Activated CD8-positive, alpha-beta T cell treated with anti-CD3 and anti-CD28 coated beads for 36 hours (primary cell): ENCODE results near the gene BIRC2. TPM values are rescaled to one million over a fixed set of nuclear protein-coding genes. Genes with fewer than 3 reads are reported as not detected.

Experiments
- ATAC-seq: fragments of 200-7000 bp; cut with Tn5 transposase; one replicate; pipeline ENCODE4 v1.10.0; 2021; ENCODE audit warnings: mild to moderate bottlenecking, moderate library complexity
- CTCF ChIA-PET: fragments of 350-600 bp; sonication (Branson Sonifier 250); formaldehyde crosslinking; loops from one replicate; lab custom pipeline; 2021; ENCODE audit warnings: antibody characterized with exemption; lab: Charles Lee
- POLR2A ChIA-PET: fragments of 350-600 bp; sonication (Branson Sonifier 250); formaldehyde crosslinking; loops from one replicate; lab custom pipeline; 2021; ENCODE audit warnings: antibody characterized with exemption; lab: Charles Lee
- DNase-seq: peaks from one replicate; pipeline ENCODE4 v3.0.0-alpha.2; 2020
- H3K27ac Mint-ChIP-seq: one replicate; pipeline ENCODE4 v1.8.0; 2021; ENCODE audit warnings: mild to moderate bottlenecking, mixed read lengths
- H3K27me3 Mint-ChIP-seq: one replicate; pipeline ENCODE4 v1.8.0; 2021; ENCODE audit warnings: mixed read lengths
- H3K36me3 Mint-ChIP-seq: one replicate; pipeline ENCODE4 v1.8.0; 2021; ENCODE audit warnings: low read depth, mixed read lengths
- H3K4me1 Mint-ChIP-seq: one replicate; pipeline ENCODE4 v1.8.0; 2021; ENCODE audit warnings: low read depth, mixed read lengths
- H3K4me3 Mint-ChIP-seq: one replicate; pipeline ENCODE4 v1.8.0; 2021; ENCODE audit warnings: mild to moderate bottlenecking, moderate library complexity, mixed read lengths
- H3K9me3 Mint-ChIP-seq: one replicate; pipeline ENCODE4 v1.8.0; 2021; ENCODE audit warnings: mixed read lengths
- CTCF ChIP-seq: fragments of 200-600 bp; IDR thresholded peaks from one replicate; pipeline ENCODE4 v1.8.0; 2022; ENCODE audit warnings: antibody characterized with exemption, mild to moderate bottlenecking
- intact Hi-C: fragments of 100-400 bp; cut with micrococcal nuclease; formaldehyde crosslinking; loops from one replicate; pipeline ENCODE4 v1.10.0; 2022
- total RNA-seq, 2 experiments: library from RNA; stranded (reverse); gene quantifications; one replicate each; pipeline ENCODE4 v1.2.3, GENCODE V29; 2021

Gene BIRC2
- total RNA-seq, 2 experiments from 2014 or later = 29.8 to 32.9 TPM

- DNase-seq = peak; percentile 18
- CTCF ChIA-PET = interaction anchor here (1.0 to 5.6 kb wide), 15 partner anchors 8 to 224 kb away, joined by 3 to 59 read pairs (median 16); no protein-coding TSS in a partner anchor
- no peaks in the 10 kb centered on the region for H3K27me3 Mint-ChIP-seq
- H3K9me3 Mint-ChIP-seq = peaks cover 8% of the 10 kb centered on the region
- intact Hi-C loops = no loop called here
- H3K4me3 Mint-ChIP-seq = no peak overlapping the region
- peaks cover 59% of the 10 kb centered on the region for H3K36me3 Mint-ChIP-seq
- no peak for TF ChIP-seq CTCF
- H3K27ac Mint-ChIP-seq = no peak overlapping the region
- POLR2A ChIA-PET = no interaction called here
- peaks cover 51% of the 10 kb centered on the region for H3K4me1 Mint-ChIP-seq
- peak; percentile 33 for ATAC-seq
These were observed 42.2 kb downstream of the BIRC2 start for GRCh38 chr11:102389253-102389652.

- peaks cover 43% of the 10 kb centered on the region for H3K4me1 Mint-ChIP-seq
- no peak overlapping the region for H3K4me3 Mint-ChIP-seq
- peak; percentile 80 for ATAC-seq
- ChIA-PET POLR2A (interaction anchor here (0.8 to 1.6 kb wide), 6 partner anchors 9 to 100 kb away, joined by 3 to 4 read pairs (median 3); no protein-coding TSS in a partner anchor), CTCF (interaction anchor here (0.7 to 5.6 kb wide), 56 partner anchors 10 to 222 kb away, joined by 3 to 59 read pairs (median 6); partner anchors contain the start of gene TMEM123)
- no peaks in the 10 kb centered on the region for H3K27me3 Mint-ChIP-seq
- TF ChIP-seq CTCF = peak; percentile 88
- peak; percentile 68 for DNase-seq
- intact Hi-C loops = loop anchor here (1.0 kb wide), 1 partner anchor 104 kb away; no protein-coding TSS in a partner anchor
- H3K27ac Mint-ChIP-seq = peak overlapping the region; percentile 39
- H3K9me3 Mint-ChIP-seq = peaks cover 8% of the 10 kb centered on the region
- H3K36me3 Mint-ChIP-seq = peaks cover 57% of the 10 kb centered on the region
These were observed 43.9 kb downstream of the BIRC2 start for GRCh38 chr11:102390667-102391465.

- ATAC-seq = no peak
- Mint-ChIP-seq H3K27me3 (no peaks in the 10 kb centered on the region), H3K27ac (peak overlapping the region; percentile 42), H3K36me3 (peaks cover 59% of the 10 kb centered on the region), H3K9me3 (peaks cover 8% of the 10 kb centered on the region), H3K4me3 (no peak overlapping the region), H3K4me1 (peaks cover 44% of the 10 kb centered on the region)
- DNase-seq = no peak
- TF ChIP-seq CTCF = no peak
- CTCF ChIA-PET = interaction anchor here (1.0 to 5.6 kb wide), 25 partner anchors 10 to 222 kb away, joined by 3 to 59 read pairs (median 15); no protein-coding TSS in a partner anchor
- intact Hi-C loops = no loop called here
- POLR2A ChIA-PET = interaction anchor here (1.0 to 1.6 kb wide), 5 partner anchors 8 to 100 kb away, joined by 3 to 8 read pairs (median 4); no protein-coding TSS in a partner anchor
These were observed 44.7 kb downstream of the BIRC2 start for GRCh38 chr11:102391549-102392237.

- H3K27ac Mint-ChIP-seq = peak overlapping the region; percentile 33
- H3K4me3 Mint-ChIP-seq = no peak overlapping the region
- DNase-seq (no peak), ATAC-seq (peak; percentile 5)
- H3K27me3 Mint-ChIP-seq = no peaks in the 10 kb centered on the region
- CTCF ChIA-PET = interaction anchor here (1.2 to 5.6 kb wide), 12 partner anchors 8 to 220 kb away, joined by 3 to 59 read pairs (median 6); no protein-coding TSS in a partner anchor
- peaks cover 59% of the 10 kb centered on the region for H3K36me3 Mint-ChIP-seq
- intact Hi-C loops = no loop called here
- POLR2A ChIA-PET = interaction anchor here (0.9 to 2.0 kb wide), 5 partner anchors 9 to 162 kb away, joined by 3 to 8 read pairs (median 3); no protein-coding TSS in a partner anchor
- H3K9me3 Mint-ChIP-seq = peaks cover 5% of the 10 kb centered on the region
- H3K4me1 Mint-ChIP-seq = peaks cover 49% of the 10 kb centered on the region
- no peak for TF ChIP-seq CTCF
These were observed 46.3 kb downstream of the BIRC2 start for GRCh38 chr11:102393272-102393730.
